HT1080 (cell line): ENCODE measurements around the gene OTOGL. TPM values are rescaled to one million over a fixed set of nuclear protein-coding genes. Genes with fewer than 3 reads are reported as not detected.
A peak's percentile ranks its signal among the peaks of the same experiment; 100 is the strongest.
"Not testable (repeated sequence)": the region's sequence is repeated elsewhere in the genome, so short reads cannot be mapped to it uniquely, and the experiment has no call there.

ENCODE experiments used
- DNase-seq: peaks from one replicate; pipeline ENCODE4 v3.0.0-alpha.2; 2015; ENCODE audit warnings: low read depth
- total RNA-seq: library from RNA; depleted of rRNA; stranded (reverse); fragments of >200 nt; shearing (Covaris generic); gene quantifications from 2 replicates; pipeline ENCODE4 v1.2.3, GENCODE V29; 2014

OTOGL gene
- total RNA-seq, 1 experiment from 2014 or later: 0.02 TPM

- peak; percentile 90 for DNase-seq
Observed at GRCh38 chr12:80186727-80187217, 87.4 kb downstream of the OTOGL start.

GRCh38 chr12:80187660-80188090 lies 88.3 kb downstream of the OTOGL start:
- DNase-seq: peak; percentile 79

- no peak for DNase-seq
Observed at GRCh38 chr12:80188576-80188975, 89.2 kb downstream of the OTOGL start.

GRCh38 chr12:80189241-80189640 lies 89.9 kb downstream of the OTOGL start:
- no peak for DNase-seq

GRCh38 chr12:80190001-80190400 lies 90.7 kb downstream of the OTOGL start:
- no peak for DNase-seq

GRCh38 chr12:80192087-80192486 lies 92.8 kb downstream of the OTOGL start:
- no peak for DNase-seq

- no peak for DNase-seq
Observed at GRCh38 chr12:80193865-80194264, 94.5 kb downstream of the OTOGL start.

- peak; percentile 39 for DNase-seq
Observed at GRCh38 chr12:80195074-80195726, 95.9 kb downstream of the OTOGL start.

- DNase-seq: no peak
Observed at GRCh38 chr12:80195737-80196136, 96.4 kb downstream of the OTOGL start.

GRCh38 chr12:80196419-80196818 lies 97.1 kb downstream of the OTOGL start:
- DNase-seq: no peak

GRCh38 chr12:80198782-80199337 lies 99.5 kb downstream of the OTOGL start:
- no peak for DNase-seq

GRCh38 chr12:80199931-80200330 lies 100.6 kb downstream of the OTOGL start:
- DNase-seq: no peak

GRCh38 chr12:80200414-80200813 lies 101.1 kb downstream of the OTOGL start:
- no peak for DNase-seq

- no peak for DNase-seq
Observed at GRCh38 chr12:80201908-80202307, 102.6 kb downstream of the OTOGL start.

- DNase-seq: no peak
Observed at GRCh38 chr12:80205960-80206359, 106.6 kb downstream of the OTOGL start.

GRCh38 chr12:80208071-80208470 lies 108.7 kb downstream of the OTOGL start:
- no peak for DNase-seq

GRCh38 chr12:80211671-80212070 lies 112.3 kb downstream of the OTOGL start:
- DNase-seq: no peak

- no peak for DNase-seq
Observed at GRCh38 chr12:80212938-80213645, 113.8 kb downstream of the OTOGL start.

GRCh38 chr12:80213871-80214270 lies 114.5 kb downstream of the OTOGL start:
- no peak for DNase-seq

- no peak for DNase-seq
Observed at GRCh38 chr12:80217011-80217535, 117.7 kb downstream of the OTOGL start.

- not testable (repeated sequence) for DNase-seq
Observed at GRCh38 chr12:80218925-80219324, 119.6 kb downstream of the OTOGL start.

GRCh38 chr12:80219345-80219744 lies 120.0 kb downstream of the OTOGL start:
- no peak for DNase-seq
